ENCODE data around the gene SLC37A3.
"Not testable (repeated sequence)": the region's sequence is repeated elsewhere in the genome, so short reads cannot be mapped to it uniquely, and the experiment has no call there.

Gene SLC37A3

GRCh38 chr7:140342727-140343514 is 55.4 kb downstream of the SLC37A3 start:
- peaks cover 6% of the 10 kb centered on the region for H3K36me3 Mint-ChIP-seq
- no peak overlapping the region for H3K27ac Mint-ChIP-seq

GRCh38 chr7:140338959-140339358 is 59.4 kb downstream of the SLC37A3 start:
- not testable (repeated sequence) for H3K27me3 Mint-ChIP-seq; H3K27ac Mint-ChIP-seq; H3K9me3 Mint-ChIP-seq (ENCODE audit: low read depth); H3K4me3 Mint-ChIP-seq; H3K4me1 Mint-ChIP-seq (ENCODE audit: low read depth); H3K36me3 Mint-ChIP-seq

More at GRCh38 chr7:140342727-140343514, 55.4 kb downstream of the SLC37A3 start:
- no peak overlapping the region for H3K4me3 Mint-ChIP-seq
- no peaks in the 10 kb centered on the region for H3K9me3 Mint-ChIP-seq (ENCODE audit: low read depth)
- H3K27me3 Mint-ChIP-seq, result no peaks in the 10 kb centered on the region
- no peaks in the 10 kb centered on the region for H3K4me1 Mint-ChIP-seq (ENCODE audit: low read depth)

- H3K27ac Mint-ChIP-seq, result no peak overlapping the region
- H3K36me3 Mint-ChIP-seq, result no peaks in the 10 kb centered on the region
- H3K4me3 Mint-ChIP-seq, result no peak overlapping the region
- no peaks in the 10 kb centered on the region for H3K9me3 Mint-ChIP-seq (ENCODE audit: low read depth)
- no peaks in the 10 kb centered on the region for H3K4me1 Mint-ChIP-seq (ENCODE audit: low read depth)
- H3K27me3 Mint-ChIP-seq, result no peaks in the 10 kb centered on the region
These were observed 63.8 kb downstream of the SLC37A3 start for GRCh38 chr7:140334341-140335057.

GRCh38 chr7:140333686-140334085 is 64.6 kb downstream of the SLC37A3 start:
- no peaks in the 10 kb centered on the region for H3K36me3 Mint-ChIP-seq
- no peaks in the 10 kb centered on the region for H3K9me3 Mint-ChIP-seq (ENCODE audit: low read depth)
- H3K4me3 Mint-ChIP-seq, result no peak overlapping the region
- H3K27ac Mint-ChIP-seq, result no peak overlapping the region
- H3K4me1 Mint-ChIP-seq (ENCODE audit: low read depth), result no peaks in the 10 kb centered on the region
- no peaks in the 10 kb centered on the region for H3K27me3 Mint-ChIP-seq

- Mint-ChIP-seq H3K27me3 (no peaks in the 10 kb centered on the region), H3K36me3 (no peaks in the 10 kb centered on the region), H3K9me3 (ENCODE audit: low read depth) (no peaks in the 10 kb centered on the region), H3K4me1 (ENCODE audit: low read depth) (no peaks in the 10 kb centered on the region), H3K4me3 (no peak overlapping the region), H3K27ac (no peak overlapping the region)
These were observed 65.1 kb downstream of the SLC37A3 start for GRCh38 chr7:140333223-140333622.

- Mint-ChIP-seq H3K4me3 (no peak overlapping the region), H3K27me3 (no peaks in the 10 kb centered on the region)
These were observed 67.7 kb downstream of the SLC37A3 start for GRCh38 chr7:140330595-140330994.

GRCh38 chr7:140330128-140330527 is 68.2 kb downstream of the SLC37A3 start:
- Mint-ChIP-seq H3K4me1 (ENCODE audit: low read depth) (no peaks in the 10 kb centered on the region), H3K27me3 (no peaks in the 10 kb centered on the region), H3K9me3 (ENCODE audit: low read depth) (no peaks in the 10 kb centered on the region), H3K27ac (no peak overlapping the region), H3K36me3 (no peaks in the 10 kb centered on the region), H3K4me3 (no peak overlapping the region)

More at GRCh38 chr7:140330595-140330994, 67.7 kb downstream of the SLC37A3 start:
- Mint-ChIP-seq H3K27ac (no peak overlapping the region), H3K4me1 (ENCODE audit: low read depth) (no peaks in the 10 kb centered on the region), H3K36me3 (no peaks in the 10 kb centered on the region), H3K9me3 (ENCODE audit: low read depth) (no peaks in the 10 kb centered on the region)

GRCh38 chr7:140327261-140327661 is 71.1 kb downstream of the SLC37A3 start:
- H3K36me3 Mint-ChIP-seq, result no peaks in the 10 kb centered on the region

GRCh38 chr7:140326116-140326928 is 72.0 kb downstream of the SLC37A3 start:
- H3K9me3 Mint-ChIP-seq (ENCODE audit: low read depth), result no peaks in the 10 kb centered on the region
- H3K27ac Mint-ChIP-seq, result no peak overlapping the region
- no peaks in the 10 kb centered on the region for H3K27me3 Mint-ChIP-seq
- H3K4me1 Mint-ChIP-seq (ENCODE audit: low read depth), result no peaks in the 10 kb centered on the region
- H3K36me3 Mint-ChIP-seq, result no peaks in the 10 kb centered on the region
- no peak overlapping the region for H3K4me3 Mint-ChIP-seq

More at GRCh38 chr7:140327261-140327661, 71.1 kb downstream of the SLC37A3 start:
- no peak overlapping the region for H3K4me3 Mint-ChIP-seq
- no peaks in the 10 kb centered on the region for H3K27me3 Mint-ChIP-seq
- no peak overlapping the region for H3K27ac Mint-ChIP-seq
- no peaks in the 10 kb centered on the region for H3K9me3 Mint-ChIP-seq (ENCODE audit: low read depth)
- H3K4me1 Mint-ChIP-seq (ENCODE audit: low read depth), result no peaks in the 10 kb centered on the region

- Mint-ChIP-seq H3K27me3 (no peaks in the 10 kb centered on the region), H3K36me3 (no peaks in the 10 kb centered on the region), H3K27ac (no peak overlapping the region), H3K4me3 (no peak overlapping the region), H3K4me1 (ENCODE audit: low read depth) (no peaks in the 10 kb centered on the region), H3K9me3 (ENCODE audit: low read depth) (no peaks in the 10 kb centered on the region)
These were observed 72.7 kb downstream of the SLC37A3 start for GRCh38 chr7:140325600-140325999.

- no peaks in the 10 kb centered on the region for H3K27me3 Mint-ChIP-seq
- no peaks in the 10 kb centered on the region for H3K36me3 Mint-ChIP-seq
- H3K4me3 Mint-ChIP-seq, result no peak overlapping the region
These were observed 73.6 kb downstream of the SLC37A3 start for GRCh38 chr7:140324714-140325113.

GRCh38 chr7:140322759-140323158 is 75.6 kb downstream of the SLC37A3 start:
- H3K4me1 Mint-ChIP-seq (ENCODE audit: low read depth), result peaks cover under 1% of the 10 kb centered on the region
- H3K4me3 Mint-ChIP-seq, result no peak overlapping the region
- peaks cover 3% of the 10 kb centered on the region for H3K36me3 Mint-ChIP-seq
- H3K27me3 Mint-ChIP-seq, result no peaks in the 10 kb centered on the region
- no peak overlapping the region for H3K27ac Mint-ChIP-seq
- no peaks in the 10 kb centered on the region for H3K9me3 Mint-ChIP-seq (ENCODE audit: low read depth)

More at GRCh38 chr7:140324714-140325113, 73.6 kb downstream of the SLC37A3 start:
- Mint-ChIP-seq H3K9me3 (ENCODE audit: low read depth) (no peaks in the 10 kb centered on the region), H3K4me1 (ENCODE audit: low read depth) (no peaks in the 10 kb centered on the region), H3K27ac (no peak overlapping the region)

GRCh38 chr7:140320078-140320477 is 78.3 kb downstream of the SLC37A3 start:
- not testable (repeated sequence) for H3K36me3 Mint-ChIP-seq; H3K4me3 Mint-ChIP-seq; H3K9me3 Mint-ChIP-seq (ENCODE audit: low read depth); H3K27me3 Mint-ChIP-seq; H3K27ac Mint-ChIP-seq; H3K4me1 Mint-ChIP-seq (ENCODE audit: low read depth)

- peaks cover 3% of the 10 kb centered on the region for H3K4me1 Mint-ChIP-seq (ENCODE audit: low read depth)
- H3K4me3 Mint-ChIP-seq, result no peak overlapping the region
- peaks cover 4% of the 10 kb centered on the region for H3K36me3 Mint-ChIP-seq
- no peaks in the 10 kb centered on the region for H3K27me3 Mint-ChIP-seq
- no peaks in the 10 kb centered on the region for H3K9me3 Mint-ChIP-seq (ENCODE audit: low read depth)
- no peak overlapping the region for H3K27ac Mint-ChIP-seq
These were observed 80.3 kb downstream of the SLC37A3 start for GRCh38 chr7:140317999-140318398.

- Mint-ChIP-seq H3K36me3 (peaks cover 6% of the 10 kb centered on the region), H3K27me3 (no peaks in the 10 kb centered on the region), H3K4me3 (no peak overlapping the region), H3K27ac (no peak overlapping the region), H3K4me1 (ENCODE audit: low read depth) (peaks cover 3% of the 10 kb centered on the region), H3K9me3 (ENCODE audit: low read depth) (no peaks in the 10 kb centered on the region)
These were observed 80.7 kb downstream of the SLC37A3 start for GRCh38 chr7:140317597-140317996.
